B cell (primary cell): ENCODE measurements around the gene FIBP. TPM values are rescaled to one million over a fixed set of nuclear protein-coding genes. Genes with fewer than 3 reads are reported as not detected.
A peak's percentile ranks its signal among the peaks of the same experiment; 100 is the strongest.

Experiments
- ATAC-seq: fragments of 200-7000 bp; cut with Tn5 transposase; one replicate; pipeline ENCODE4 v1.10.0; 2021; ENCODE audit warnings: low read depth, mild to moderate bottlenecking, moderate number of reproducible peaks, moderate library complexity
- CTCF ChIA-PET: fragments of 350-600 bp; sonication (Branson Sonifier 250); formaldehyde crosslinking; loops from one replicate; lab custom pipeline; 2021; ENCODE audit warnings: antibody characterized with exemption, inconsistent platforms; lab: Charles Lee
- POLR2A ChIA-PET: fragments of 350-600 bp; sonication (Branson Sonifier 250); formaldehyde crosslinking; loops from one replicate; lab custom pipeline; 2021; ENCODE audit warnings: antibody characterized with exemption; lab: Charles Lee
- DNase-seq: peaks from one replicate; pipeline ENCODE4 v3.0.0; 2013
- H2AFZ ChIP-seq: 2 replicates; pipeline ENCODE4 v1.6.1; 2012; ENCODE audit warnings: mild to moderate bottlenecking, low read depth, low read length; ENCODE audit not compliant: insufficient read depth, poor library complexity, severe bottlenecking
- H3K27ac ChIP-seq, 2 donors: 1 replicate in 1 of 2; 2 replicates in 1 of 2; pipeline ENCODE4 v1.5.1; 2012 to 2013; ENCODE audit warnings: low read length in 2 of 2, mild to moderate bottlenecking in 2 of 2, moderate library complexity in 1 of 2
- H3K27me3 ChIP-seq, 4 experiments: fragments of 200-600 bp in 1 of 4; sonication (generic) in 1 of 4; replicated peaks in 1 of 4; 1 replicate in 2 of 4; 2 replicates in 2 of 4; pipeline versions ENCODE4 v1.6.1 to v1.7.0; 2013 to 2016; ENCODE audit warnings: low read length in 3 of 4, mild to moderate bottlenecking in 2 of 4, mixed read lengths in 1 of 4, moderate library complexity in 1 of 4; ENCODE audit not compliant: insufficient read depth in 4 of 4, control insufficient read depth in 3 of 4; ENCODE audit errors: control extremely low read depth in 1 of 4
- H3K36me3 ChIP-seq, 2 experiments: replicated peaks in 1 of 2; 1 replicate in 1 of 2; 2 replicates in 1 of 2; pipeline versions ENCODE4 v1.6.1 to v1.7.1; 2013; ENCODE audit warnings: low read length in 1 of 2; ENCODE audit not compliant: insufficient read depth in 2 of 2, control insufficient read depth in 1 of 2; ENCODE audit errors: control extremely low read depth in 1 of 2, extremely low read depth in 1 of 2
- H3K4me1 ChIP-seq, 2 donors: fragments of 200-600 bp in 1 of 2; sonication (generic) in 1 of 2; 1 replicate in 1 of 2; 2 replicates in 1 of 2; pipeline versions ENCODE4 v1.5.1 to v1.6.1; 2013 to 2017; ENCODE audit warnings: low read length in 2 of 2; ENCODE audit not compliant: control insufficient read depth in 2 of 2, insufficient read depth in 2 of 2
- H3K4me2 ChIP-seq: replicated peaks from 2 replicates; pipeline ENCODE3; 2012; ENCODE audit warnings: mild to moderate bottlenecking, low read depth, low read length; ENCODE audit not compliant: poor library complexity, severe bottlenecking
- H3K4me3 ChIP-seq, 5 experiments: fragments of 200-600 bp in 1 of 5; sonication (generic) in 1 of 5; 1 replicate in 3 of 5; 2 replicates in 2 of 5; pipeline versions ENCODE4 v1.5.1 to v1.7.0; 2011 to 2016; ENCODE audit warnings: low read length in 4 of 5, mild to moderate bottlenecking in 4 of 5, low read depth in 2 of 5, control low read depth in 1 of 5, moderate library complexity in 1 of 5; ENCODE audit not compliant: insufficient read depth in 1 of 5; ENCODE audit errors: control extremely low read depth in 1 of 5, extremely low read depth in 1 of 5
- H3K79me2 ChIP-seq: fragments of 200-600 bp; sonication (generic); one replicate; pipeline ENCODE4 v1.6.0; 2016; ENCODE audit warnings: low read length; ENCODE audit not compliant: control insufficient read depth, insufficient read depth
- H3K9ac ChIP-seq: fragments of 200-600 bp; sonication (generic); 2 replicates; pipeline ENCODE4 v1.6.1; 2017; ENCODE audit warnings: mild to moderate bottlenecking, low read length, moderate library complexity
- H3K9me3 ChIP-seq, 3 donors: one replicate each; pipeline versions ENCODE4 v1.6.1 to v1.7.1; 2013; ENCODE audit warnings: low read length in 2 of 3; ENCODE audit not compliant: control insufficient read depth in 2 of 3, insufficient read depth in 1 of 3; ENCODE audit errors: control extremely low read depth in 1 of 3
- H4K20me1 ChIP-seq: 2 replicates; pipeline ENCODE4 v1.6.0; 2012; ENCODE audit warnings: mild to moderate bottlenecking, low read length; ENCODE audit not compliant: insufficient read depth, control insufficient read depth, poor library complexity, severe bottlenecking
- H3K27ac Mint-ChIP-seq: one replicate; pipeline ENCODE4 v1.8.0; 2021; ENCODE audit warnings: mixed read lengths
- H3K27me3 Mint-ChIP-seq: one replicate; pipeline ENCODE4 v1.8.0; 2021; ENCODE audit warnings: mixed read lengths
- H3K4me1 Mint-ChIP-seq: one replicate; pipeline ENCODE4 v1.8.0; 2021; ENCODE audit warnings: mixed read lengths
- H3K4me3 Mint-ChIP-seq: one replicate; pipeline ENCODE4 v1.8.0; 2021; ENCODE audit warnings: mixed read lengths
- H3K9me3 Mint-ChIP-seq: one replicate; pipeline ENCODE4 v1.8.0; 2022; ENCODE audit warnings: mixed read lengths; ENCODE audit not compliant: insufficient read depth
- EZH2 ChIP-seq: IDR thresholded peaks from 2 replicates; pipeline ENCODE4 v1.6.1; 2012; ENCODE audit warnings: borderline replicate concordance, low read depth, mild to moderate bottlenecking, moderate library complexity, low read length; ENCODE audit not compliant: insufficient read depth, poor library complexity, severe bottlenecking
- WGBS: methylation state at CpG from one replicate; pipeline ENCODE4 v1.1.5; 2013; ENCODE audit warnings: missing lambda C conversion rate; ENCODE audit not compliant: insufficient coverage; 5-methylcytosine and 5-hydroxymethylcytosine counted together
- intact Hi-C: fragments of 100-400 bp; cut with micrococcal nuclease; formaldehyde crosslinking; loops from one replicate; pipeline ENCODE4 v1.10.0; 2022
- polyA plus RNA-seq: library from polyadenylated mRNA; depleted of rRNA; stranded (reverse); fragments of >200 nt; gene quantifications from 2 replicates; pipeline ENCODE4 v1.2.3, GENCODE V29; 2012
- total RNA-seq, 2 donors: library from RNA; stranded (reverse); fragments of 120-200 nt in 1 of 2; gene quantifications; 1 replicate in 1 of 2; 2 replicates in 1 of 2; pipeline versions ENCODE4 v1.2.3 to v1.2.4, GENCODE V29; 2013 to 2022
- TF ChIP-seq, protein P1 (sequence below): fragments of 200-600 bp; IDR thresholded peaks from one replicate; pipeline ENCODE4 v1.8.0; 2022; ENCODE audit warnings: antibody characterized with exemption, mild to moderate bottlenecking

Gene FIBP
- total and polyA plus RNA-seq, 2 donors (not counting 1 experiment from before 2014, with no cell fraction given): 63.4 to 128 TPM

DNA sequence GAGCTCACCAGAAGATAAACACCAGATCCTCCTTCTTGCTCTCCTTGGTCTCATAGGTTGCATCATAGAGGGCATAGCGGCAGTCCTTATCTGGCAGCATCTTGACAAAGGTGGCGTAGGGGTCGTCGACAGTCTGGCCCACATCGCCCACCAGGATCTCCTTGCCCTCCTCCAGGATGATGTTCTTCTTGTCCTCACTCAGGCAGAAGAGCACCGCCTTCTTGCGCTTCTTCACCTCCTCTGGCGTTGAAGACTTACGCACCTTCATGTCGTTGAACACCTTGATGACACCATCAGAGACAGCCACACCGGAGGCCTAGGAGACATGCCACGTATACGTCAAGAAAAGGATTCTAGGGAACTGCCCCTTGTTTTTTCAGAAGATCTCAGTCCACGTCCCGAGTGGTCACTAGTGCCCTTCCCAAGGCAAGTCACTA lies 32.3 kb downstream of the FIBP start:
- peak overlapping the region; percentile 94 for H3K4me3 Mint-ChIP-seq
- no peak for TF ChIP-seq EZH2
- TF ChIP-seq, protein P1, sequence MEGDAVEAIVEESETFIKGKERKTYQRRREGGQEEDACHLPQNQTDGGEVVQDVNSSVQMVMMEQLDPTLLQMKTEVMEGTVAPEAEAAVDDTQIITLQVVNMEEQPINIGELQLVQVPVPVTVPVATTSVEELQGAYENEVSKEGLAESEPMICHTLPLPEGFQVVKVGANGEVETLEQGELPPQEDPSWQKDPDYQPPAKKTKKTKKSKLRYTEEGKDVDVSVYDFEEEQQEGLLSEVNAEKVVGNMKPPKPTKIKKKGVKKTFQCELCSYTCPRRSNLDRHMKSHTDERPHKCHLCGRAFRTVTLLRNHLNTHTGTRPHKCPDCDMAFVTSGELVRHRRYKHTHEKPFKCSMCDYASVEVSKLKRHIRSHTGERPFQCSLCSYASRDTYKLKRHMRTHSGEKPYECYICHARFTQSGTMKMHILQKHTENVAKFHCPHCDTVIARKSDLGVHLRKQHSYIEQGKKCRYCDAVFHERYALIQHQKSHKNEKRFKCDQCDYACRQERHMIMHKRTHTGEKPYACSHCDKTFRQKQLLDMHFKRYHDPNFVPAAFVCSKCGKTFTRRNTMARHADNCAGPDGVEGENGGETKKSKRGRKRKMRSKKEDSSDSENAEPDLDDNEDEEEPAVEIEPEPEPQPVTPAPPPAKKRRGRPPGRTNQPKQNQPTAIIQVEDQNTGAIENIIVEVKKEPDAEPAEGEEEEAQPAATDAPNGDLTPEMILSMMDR: no peak
- peaks cover 0 to 56% of the 10 kb centered on the region in 2 experiments for H3K36me3 ChIP-seq
- peak overlapping the region in 1 of 2 donors; percentile 77 for H3K27ac ChIP-seq
- H3K27me3 Mint-ChIP-seq: no peaks in the 10 kb centered on the region
- intact Hi-C loops: loop anchor here (5.0 kb wide), 1 partner anchor 411 kb away; the partner anchor contains the start of gene RAB1B
- peak overlapping the region; percentile 94 for H3K4me2 ChIP-seq
- no peaks in the 10 kb centered on the region for H3K27me3 ChIP-seq
- POLR2A ChIA-PET: interaction anchor here (0.5 kb wide), 2 partner anchors 11 to 13 kb away, joined by 4 to 9 read pairs; no protein-coding TSS in a partner anchor
- peaks cover 46% of the 10 kb centered on the region for H3K79me2 ChIP-seq
- H3K4me3 ChIP-seq: peak overlapping the region in 3 of 5 experiments; percentile 95 to 98 (median 96)
- 95% methylated on average over 15 of the region's 15 CpGs for WGBS
- H2AFZ ChIP-seq: no peak overlapping the region
- H3K9me3 ChIP-seq: peaks cover 0 to 10% (median 0%) of the 10 kb centered on the region in 3 donors
- H3K4me1 ChIP-seq: peaks cover 19 to 43% of the 10 kb centered on the region in 2 donors
- DNase-seq (peak; percentile 27), ATAC-seq (no peak)
- H3K27ac Mint-ChIP-seq: peak overlapping the region; percentile 95
- peaks cover 68% of the 10 kb centered on the region for H4K20me1 ChIP-seq
- H3K9ac ChIP-seq: peak overlapping the region; percentile 79
- peaks cover 49% of the 10 kb centered on the region for H3K4me1 Mint-ChIP-seq
- no peaks in the 10 kb centered on the region for H3K9me3 Mint-ChIP-seq
- CTCF ChIA-PET: interaction anchor here (1.0 to 8.6 kb wide), 2 partner anchors 32 to 76 kb away, joined by 3 to 244 read pairs; partner anchors contain the start of genes CCDC85B and FIBP
